CD14-positive monocyte (primary cell): ENCODE measurements around the gene LETM1. TPM values are rescaled to one million over a fixed set of nuclear protein-coding genes. Genes with fewer than 3 reads are reported as not detected.

Experiments used
- DNase-seq, 3 donors: peaks; one replicate each; pipeline ENCODE4 v3.0.0-alpha.2; 2011 to 2022
- H2AFZ ChIP-seq: 2 replicates; pipeline ENCODE4 v1.6.0; 2012; ENCODE audit warnings: mild to moderate bottlenecking, low read depth, low read length, inconsistent platforms; ENCODE audit not compliant: insufficient read depth, poor library complexity, severe bottlenecking
- H3K27ac ChIP-seq, 2 donors: 1 replicate in 1 of 2; 2 replicates in 1 of 2; pipeline ENCODE4 v1.5.1; 2012 to 2013; ENCODE audit warnings: low read length in 2 of 2, control low read depth in 1 of 2, inconsistent platforms in 1 of 2, low read depth in 1 of 2, mild to moderate bottlenecking in 1 of 2
- H3K27me3 ChIP-seq, 2 donors: one replicate each; pipeline versions ENCODE4 v1.6.0 to v1.6.1; 2011 to 2013; ENCODE audit warnings: low read length in 2 of 2; ENCODE audit not compliant: control insufficient read depth in 2 of 2, insufficient read depth in 2 of 2
- H3K36me3 ChIP-seq, 2 donors: replicated peaks in 1 of 2; 1 replicate in 1 of 2; 2 replicates in 1 of 2; pipeline versions ENCODE4 v1.5.1 to v1.6.1; 2012 to 2013; ENCODE audit warnings: low read length in 2 of 2, control low read depth in 1 of 2, inconsistent platforms in 1 of 2, mild to moderate bottlenecking in 1 of 2; ENCODE audit not compliant: insufficient read depth in 2 of 2, control insufficient read depth in 1 of 2
- H3K4me1 ChIP-seq, 2 donors: 1 replicate in 1 of 2; 2 replicates in 1 of 2; pipeline versions ENCODE4 v1.5.1 to v1.6.1; 2012 to 2013; ENCODE audit warnings: low read length in 2 of 2, control low read depth in 1 of 2, inconsistent platforms in 1 of 2, mild to moderate bottlenecking in 1 of 2, moderate library complexity in 1 of 2; ENCODE audit not compliant: insufficient read depth in 2 of 2, control insufficient read depth in 1 of 2
- H3K4me2 ChIP-seq: replicated peaks from 2 replicates; pipeline ENCODE3; 2012; ENCODE audit warnings: low read length, moderate library complexity, mild to moderate bottlenecking; ENCODE audit not compliant: poor library complexity, severe bottlenecking; ENCODE audit errors: extremely low read depth
- H3K4me3 ChIP-seq, 3 experiments: fragments of 200-600 bp in 1 of 3; sonication (generic) in 1 of 3; replicated peaks in 1 of 3; 1 replicate in 2 of 3; 2 replicates in 1 of 3; pipeline ENCODE4 v1.5.1; 2011 to 2013; ENCODE audit warnings: low read length in 3 of 3, mild to moderate bottlenecking in 3 of 3, control low read depth in 2 of 3, low read depth in 2 of 3, inconsistent platforms in 1 of 3, moderate library complexity in 1 of 3
- H3K79me2 ChIP-seq: 2 replicates; pipeline ENCODE4 v1.6.0; 2012; ENCODE audit warnings: mild to moderate bottlenecking, control low read depth, inconsistent platforms, low read length, moderate library complexity; ENCODE audit not compliant: insufficient read depth
- H3K9ac ChIP-seq: 2 replicates; pipeline ENCODE4 v1.6.0; 2017; ENCODE audit warnings: low read length, mild to moderate bottlenecking; ENCODE audit not compliant: insufficient read depth, poor library complexity, severe bottlenecking
- H3K9me3 ChIP-seq, 2 donors: replicated peaks in 1 of 2; 1 replicate in 1 of 2; 2 replicates in 1 of 2; pipeline versions ENCODE4 v1.5.1 to v1.6.1; 2012 to 2013; ENCODE audit warnings: low read length in 2 of 2, control low read depth in 1 of 2; ENCODE audit not compliant: control insufficient read depth in 1 of 2, insufficient read depth in 1 of 2
- H4K20me1 ChIP-seq: 2 replicates; pipeline ENCODE4 v1.6.0; 2012; ENCODE audit warnings: mild to moderate bottlenecking, low read length, control low read depth, moderate library complexity; ENCODE audit not compliant: insufficient read depth
- H3K27ac Mint-ChIP-seq, 7 donors: one replicate each; pipeline ENCODE4 v1.8.0; 2020; ENCODE audit warnings: mild to moderate bottlenecking in 7 of 7, mixed read lengths in 7 of 7, moderate library complexity in 6 of 7, inconsistent platforms in 2 of 7
- H3K27me3 Mint-ChIP-seq, 3 donors: one replicate each; pipeline ENCODE4 v1.8.0; 2021 to 2022; ENCODE audit warnings: low read depth in 3 of 3, mild to moderate bottlenecking in 3 of 3, mixed read lengths in 3 of 3, moderate library complexity in 3 of 3, inconsistent platforms in 1 of 3
- H3K36me3 Mint-ChIP-seq, 2 donors: one replicate each; pipeline ENCODE4 v1.8.0; 2020; ENCODE audit warnings: mixed read lengths in 2 of 2, inconsistent platforms in 1 of 2, mild to moderate bottlenecking in 1 of 2
- H3K4me1 Mint-ChIP-seq: one replicate; pipeline ENCODE4 v1.8.0; 2020; ENCODE audit warnings: mild to moderate bottlenecking, mixed read lengths
- H3K4me3 Mint-ChIP-seq, 2 donors: one replicate each; pipeline ENCODE4 v1.8.0; 2020; ENCODE audit warnings: mild to moderate bottlenecking in 2 of 2, mixed read lengths in 2 of 2, moderate library complexity in 1 of 2
- H3K9me3 Mint-ChIP-seq, 7 donors: one replicate each; pipeline ENCODE4 v1.8.0; 2020 to 2022; ENCODE audit warnings: mixed read lengths in 7 of 7, mild to moderate bottlenecking in 6 of 7, moderate library complexity in 6 of 7, inconsistent platforms in 2 of 7
- CTCF ChIP-seq: fragments of 200-600 bp; IDR thresholded peaks from one replicate; pipeline ENCODE4 v1.8.0; 2022; ENCODE audit warnings: antibody characterized with exemption, mild to moderate bottlenecking
- WGBS: methylation state at CpG from one replicate; pipeline ENCODE4 v1.1.5; 2013; ENCODE audit warnings: missing lambda C conversion rate; ENCODE audit not compliant: insufficient coverage; 5-methylcytosine and 5-hydroxymethylcytosine counted together
- intact Hi-C, 2 donors: fragments of 100-400 bp; cut with micrococcal nuclease; formaldehyde crosslinking; loops; one replicate each; pipeline versions ENCODE4 v1.15.0 to v1.15.1; 2023
- polyA plus RNA-seq, 3 donors: library from polyadenylated mRNA; depleted of rRNA in 1 of 3; unstranded in 2 of 3; stranded (reverse) in 1 of 3; fragments of 300-500 nt in 2 of 3; fragments of >200 nt in 1 of 3; fragmentation: Illumina TruSeq in 2 of 3; gene quantifications; 1 replicate in 2 of 3; 2 replicates in 1 of 3; pipeline ENCODE4 v1.2.3, GENCODE V29; 2012 to 2021

Gene LETM1
- polyA plus RNA-seq, 3 donors = 6.2 to 18.6 (median 9.0) TPM

- Histone ChIP-seq H4K20me1 (no peaks in the 10 kb centered on the region), H3K27me3 (peaks cover 0 to 5% of the 10 kb centered on the region in 2 donors), H3K9me3 (no peaks in the 10 kb centered on the region), H3K9ac (no peak overlapping the region), H3K27ac (no peak overlapping the region), H3K79me2 (peaks cover 17% of the 10 kb centered on the region), H3K4me1 (peaks cover 31 to 46% of the 10 kb centered on the region in 2 donors), H2AFZ (no peak overlapping the region), H3K4me3 (no peak overlapping the region), H3K4me2 (no peak overlapping the region), H3K36me3 (no peaks in the 10 kb centered on the region)
- no peak for TF ChIP-seq CTCF
- Mint-ChIP-seq H3K9me3 (no peaks in the 10 kb centered on the region), H3K27ac (peak overlapping the region in 1 of 7 donors; percentile 20), H3K4me3 (no peak overlapping the region), H3K27me3 (peaks cover 4 to 16% (median 15%) of the 10 kb centered on the region in 3 donors), H3K36me3 (no peaks in the 10 kb centered on the region), H3K4me1 (peaks cover 33% of the 10 kb centered on the region)
- intact Hi-C loops = loop anchor here (5.0 to 10.0 kb wide), 5 partner anchors 43 to 1105 kb away; partner anchors contain the start of genes GRK4 (in 2 of the 2), NOP14 (in 2 of the 2), SLBP (in 1 of the 2) and TACC3 (in 1 of the 2)
- no peak for DNase-seq
- 100% methylated on average over 1 of the region's 1 CpG for WGBS
These were observed 3.4 kb upstream of the LETM1 start for GRCh38 chr4:1859389-1859753.

DNA sequence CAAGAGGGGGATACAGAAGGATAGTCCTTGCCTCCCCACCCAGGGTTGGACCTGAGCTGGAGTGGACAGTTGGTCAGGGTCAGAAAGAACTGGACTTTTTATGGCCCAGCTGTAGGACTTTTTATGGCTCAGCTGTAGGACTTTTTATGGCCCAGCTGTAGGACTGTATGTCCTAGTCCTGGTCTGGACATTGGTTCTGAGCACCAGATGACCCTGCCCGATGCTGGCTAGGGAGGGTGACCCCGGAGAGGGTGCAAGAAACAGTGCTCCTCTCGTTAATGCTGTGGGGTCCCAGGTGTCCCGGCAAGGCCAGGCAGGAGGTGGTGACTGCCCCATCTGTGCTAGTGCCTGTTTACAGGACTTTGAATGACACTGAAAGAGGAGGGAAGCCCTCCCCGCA lies 2.0 kb upstream of the LETM1 start:
- H3K4me3 Mint-ChIP-seq = no peak overlapping the region
- peaks cover 30% of the 10 kb centered on the region for H3K4me1 Mint-ChIP-seq
- H3K4me2 ChIP-seq = no peak overlapping the region
- H3K27me3 Mint-ChIP-seq = peaks cover 3 to 13% (median 10%) of the 10 kb centered on the region in 3 donors
- H3K9ac ChIP-seq = no peak overlapping the region
- no peak for TF ChIP-seq CTCF
- no peak for DNase-seq
- peaks cover 5 to 9% of the 10 kb centered on the region in 2 donors for H3K36me3 Mint-ChIP-seq
- H3K36me3 ChIP-seq = peaks cover 0 to 7% of the 10 kb centered on the region in 2 donors
- H2AFZ ChIP-seq = no peak overlapping the region
- H3K27me3 ChIP-seq = no peaks in the 10 kb centered on the region
- no peak overlapping the region for H3K27ac ChIP-seq
- H3K4me3 ChIP-seq = no peak overlapping the region
- no peaks in the 10 kb centered on the region for H3K9me3 Mint-ChIP-seq
- H3K79me2 ChIP-seq = peaks cover 29% of the 10 kb centered on the region
- intact Hi-C loops = loop anchor here (2.0 to 10.0 kb wide), 6 partner anchors 13 to 1107 kb away; partner anchors contain the start of genes GRK4 (in 2 of the 2), NOP14 (in 2 of the 2), NSD2 (in 1 of the 2) and SLBP (in 1 of the 2)
- H3K4me1 ChIP-seq = peaks cover 29 to 41% of the 10 kb centered on the region in 2 donors
- no peak overlapping the region for H3K27ac Mint-ChIP-seq
- peaks cover 6% of the 10 kb centered on the region for H4K20me1 ChIP-seq
- 89% methylated on average over 5 of the region's 5 CpGs for WGBS
- no peaks in the 10 kb centered on the region for H3K9me3 ChIP-seq
